GM18861 (cell line): ENCODE results near the gene TSSK6.

Experiments used
- ATAC-seq: cut with Tn5 transposase; IDR thresholded peaks from one replicate; pipeline ENCODE4 v1.9.1; 2021; ENCODE audit not compliant: unreplicated experiment

Gene TSSK6

DNA sequence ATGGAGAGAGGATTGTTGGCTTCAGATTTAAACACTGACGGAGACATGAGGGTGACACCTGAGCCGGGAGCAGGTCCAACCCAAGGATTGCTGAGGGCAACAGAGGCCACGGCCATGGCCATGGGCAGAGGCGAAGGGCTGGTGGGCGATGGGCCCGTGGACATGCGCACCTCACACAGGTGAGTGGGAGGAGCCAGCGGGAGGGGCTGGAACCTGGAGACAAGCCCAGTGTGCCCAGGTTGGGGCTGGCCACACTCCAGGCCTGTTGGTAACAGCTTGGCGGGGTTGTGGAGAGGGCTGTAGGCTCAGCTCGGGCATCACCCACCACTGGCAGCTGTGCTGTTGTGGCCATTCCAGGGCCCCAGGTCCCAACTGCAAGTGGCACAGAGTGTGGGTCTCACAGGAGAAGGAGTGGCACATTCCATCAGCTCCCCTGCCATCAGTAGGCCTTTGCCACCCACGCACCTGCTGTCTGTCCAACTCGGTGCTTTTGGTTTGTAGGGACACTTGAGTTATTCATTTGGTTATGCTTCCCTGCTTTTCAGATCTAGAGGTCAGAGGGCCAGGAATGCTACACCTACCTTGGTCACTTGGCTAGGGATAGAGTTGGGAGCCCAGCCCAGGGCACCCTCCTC is 49.8 kb downstream of the TSSK6 start:
- no peak for ATAC-seq

- no peak for ATAC-seq
Observed at GRCh38 chr19:19464339-19465098, 50.8 kb downstream of the TSSK6 start.
